Measurements from ENCODE around the gene NT5DC2. TPM values are rescaled to one million over a fixed set of nuclear protein-coding genes. Genes with fewer than 3 reads are reported as not detected.

The NT5DC2 gene
- total RNA-seq, 1 donor from 2014 or later = 39.7 TPM

- H3K36me3 ChIP-seq = peaks cover 61% of the 10 kb centered on the region
- TF ChIP-seq CTCF (IDR thresholded peaks at IDR 0.05) = no peak
- ATAC-seq (peak; percentile 67), DNase-seq (no peak)
- H3K27ac ChIP-seq = peak overlapping the region; percentile 67
- no peaks in the 10 kb centered on the region for H3K9me3 ChIP-seq
- H3K4me1 ChIP-seq = no peaks in the 10 kb centered on the region
- intact Hi-C loops (cut with DNase I) = no loop called here
- no peak overlapping the region for H3K4me3 ChIP-seq
- H3K27me3 ChIP-seq = no peaks in the 10 kb centered on the region
Measured at GRCh38 chr3:52563984-52564383, 30.3 kb upstream of the NT5DC2 start.

GRCh38 chr3:52561028-52561747, 27.5 kb upstream of the NT5DC2 start:
- Histone ChIP-seq H3K4me1 (no peaks in the 10 kb centered on the region), H3K4me3 (no peak overlapping the region), H3K36me3 (peaks cover 82% of the 10 kb centered on the region), H3K9me3 (no peaks in the 10 kb centered on the region), H3K27ac (no peak overlapping the region), H3K27me3 (no peaks in the 10 kb centered on the region)
- no peak for ATAC-seq
- DNase-seq = no peak
- no peak for TF ChIP-seq CTCF (IDR thresholded peaks at IDR 0.05)
- intact Hi-C loops (cut with DNase I) = no loop called here

GRCh38 chr3:52558436-52558835, 24.8 kb upstream of the NT5DC2 start:
- no peaks in the 10 kb centered on the region for H3K4me1 ChIP-seq

DNA sequence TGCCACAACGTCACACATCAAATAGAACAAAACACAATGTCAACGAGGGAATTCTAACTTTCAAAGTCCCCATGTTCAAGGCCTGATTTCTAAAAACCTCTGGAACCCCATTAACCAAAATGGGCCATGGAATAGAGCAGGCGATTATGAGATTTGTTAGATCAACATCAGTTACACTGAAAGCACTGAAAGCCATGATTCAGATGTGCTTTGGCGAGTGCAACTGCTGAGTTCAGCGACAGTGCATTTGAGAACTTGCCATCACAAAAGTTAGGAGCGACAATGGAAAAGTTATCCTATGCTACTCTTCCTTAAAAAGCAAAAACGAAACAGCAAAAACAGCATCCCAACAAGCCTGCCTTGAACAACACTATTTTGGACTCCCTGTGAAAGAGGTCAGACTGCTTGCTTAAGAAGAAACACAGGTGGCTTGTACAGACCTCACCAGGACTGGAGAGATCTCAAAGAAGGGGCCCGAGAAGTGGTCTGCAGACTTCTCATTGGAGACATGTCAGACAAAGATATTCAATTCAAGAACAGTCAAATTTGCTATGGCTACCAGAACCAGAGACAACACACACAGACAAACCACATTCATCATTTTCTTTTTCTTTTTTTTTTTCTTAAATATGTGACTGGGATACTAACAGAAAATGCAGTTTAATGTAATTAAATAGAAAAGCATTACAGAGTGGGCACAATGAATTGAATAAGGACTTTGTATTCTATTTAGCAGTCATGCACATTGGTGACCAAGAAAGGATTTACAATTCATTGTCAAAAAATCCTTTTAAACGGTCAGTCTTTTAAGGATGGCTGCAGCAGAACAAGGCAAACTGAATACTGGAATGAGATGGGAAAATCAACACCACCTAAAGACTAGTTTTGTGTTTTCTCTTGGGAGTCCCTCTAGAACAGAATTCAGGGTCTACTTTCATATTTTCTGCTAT, 23.6 kb upstream of the NT5DC2 start:
- Histone ChIP-seq H3K4me3 (no peak overlapping the region), H3K9me3 (no peaks in the 10 kb centered on the region), H3K27me3 (no peaks in the 10 kb centered on the region), H3K36me3 (peaks cover 91% of the 10 kb centered on the region), H3K4me1 (no peaks in the 10 kb centered on the region), H3K27ac (no peak overlapping the region)
- ATAC-seq = no peak
- DNase-seq = no peak
- no peak for TF ChIP-seq CTCF (IDR thresholded peaks at IDR 0.05)
- intact Hi-C loops (cut with DNase I) = no loop called here

More at GRCh38 chr3:52558436-52558835, 24.8 kb upstream of the NT5DC2 start:
- Histone ChIP-seq H3K9me3 (no peaks in the 10 kb centered on the region), H3K36me3 (peaks cover 91% of the 10 kb centered on the region), H3K27ac (no peak overlapping the region), H3K27me3 (no peaks in the 10 kb centered on the region), H3K4me3 (no peak overlapping the region)
- ATAC-seq = no peak
- no peak for DNase-seq
- no peak for TF ChIP-seq CTCF (IDR thresholded peaks at IDR 0.05)
- intact Hi-C loops (cut with DNase I) = no loop called here

DNA sequence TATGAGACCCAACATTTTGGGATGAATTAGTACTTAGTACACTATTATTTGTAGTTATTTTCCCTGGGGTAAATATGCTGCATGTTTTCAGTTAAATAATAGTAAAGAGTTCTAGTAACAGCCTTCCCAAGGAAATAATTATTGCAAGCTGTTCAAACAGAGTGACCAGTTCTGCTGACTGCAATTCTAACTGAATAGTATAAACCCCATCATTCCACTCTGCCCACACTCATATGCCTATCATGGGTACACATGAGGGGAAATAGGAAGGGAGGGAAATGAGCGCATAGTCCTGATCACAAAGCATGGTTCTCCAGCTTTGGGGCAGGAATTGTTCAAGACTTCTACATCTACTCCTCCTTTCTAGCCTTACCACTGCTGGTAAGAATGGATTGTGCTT, 21.4 kb upstream of the NT5DC2 start:
- peaks cover 93% of the 10 kb centered on the region for H3K36me3 ChIP-seq
- intact Hi-C loops (cut with DNase I) = no loop called here

More for the DNA sequence above, 21.4 kb upstream of the NT5DC2 start:
- ATAC-seq (no peak), DNase-seq (no peak)
- TF ChIP-seq CTCF (IDR thresholded peaks at IDR 0.05) = no peak
- Histone ChIP-seq H3K4me1 (no peaks in the 10 kb centered on the region), H3K27me3 (no peaks in the 10 kb centered on the region), H3K4me3 (no peak overlapping the region), H3K27ac (no peak overlapping the region), H3K9me3 (no peaks in the 10 kb centered on the region)

Measured in upper lobe of right lung (tissue), 1 donor.